Right ventricle myocardium superior (tissue), 1 donor: ENCODE measurements around the gene CDS2. TPM values are rescaled to one million over a fixed set of nuclear protein-coding genes. Genes with fewer than 3 reads are reported as not detected.

ENCODE experiments used
- ATAC-seq: fragments of 200-7000 bp; cut with Tn5 transposase; one replicate; pipeline ENCODE4 v1.9.1; 2020; ENCODE audit warnings: mild to moderate bottlenecking; ENCODE audit not compliant: poor library complexity
- DNase-seq: peaks from one replicate; pipeline ENCODE4 v3.0.0-alpha.2; 2020
- intact Hi-C: fragments of 100-400 bp; cut with DNase I; formaldehyde crosslinking; loops from one replicate; pipeline ENCODE4 v1.11.2; 2022
- total RNA-seq: library from RNA; stranded (reverse); fragmentation: NEBNext Ultra II Directional; extraction: Animal tissue kit (Norgen Biotek cat#: 25700); gene quantifications from one replicate; pipeline ENCODE4 v1.2.1, GENCODE V29; 2021
- donor health status: DM: no; HTN: yes; CAD: no; lungs with severe emphysema.

The CDS2 gene
- total RNA-seq, 1 donor from 2014 or later, result 61.9 TPM

- intact Hi-C loops, result loop anchor here (1.0 kb wide), 1 partner anchor 66 kb away; no protein-coding TSS in a partner anchor
- ATAC-seq (no peak), DNase-seq (no peak)
Measured at GRCh38 chr20:5192570-5193431, 66.0 kb downstream of the CDS2 start.

- ATAC-seq (no peak), DNase-seq (no peak)
- intact Hi-C loops, result no loop called here
Measured at GRCh38 chr20:5195655-5196054, 68.8 kb downstream of the CDS2 start.

- ATAC-seq, result no peak
- intact Hi-C loops, result no loop called here
- no peak for DNase-seq
Measured at GRCh38 chr20:5196149-5196548, 69.3 kb downstream of the CDS2 start.

GRCh38 chr20:5197270-5197827 is 70.5 kb downstream of the CDS2 start:
- peak; percentile 83 for ATAC-seq
- intact Hi-C loops, result no loop called here
- no peak for DNase-seq

- DNase-seq, result no peak
- peak; percentile 44 for ATAC-seq
- intact Hi-C loops, result no loop called here
Measured at GRCh38 chr20:5197847-5198650, 71.2 kb downstream of the CDS2 start.

GRCh38 chr20:5198651-5198924 is 71.8 kb downstream of the CDS2 start:
- intact Hi-C loops, result no loop called here
- no peak for ATAC-seq
- DNase-seq, result no peak

GRCh38 chr20:5203380-5203779 is 76.6 kb downstream of the CDS2 start:
- no peak for DNase-seq
- ATAC-seq, result no peak
- intact Hi-C loops, result no loop called here

GRCh38 chr20:5205348-5206210 is 78.8 kb downstream of the CDS2 start:
- ATAC-seq (peak; percentile 87), DNase-seq (peak; percentile 82)
- intact Hi-C loops, result no loop called here

GRCh38 chr20:5207138-5207537 is 80.3 kb downstream of the CDS2 start:
- no peak for ATAC-seq
- no peak for DNase-seq
- intact Hi-C loops, result no loop called here

GRCh38 chr20:5211803-5212714 is 85.3 kb downstream of the CDS2 start:
- ATAC-seq (no peak), DNase-seq (no peak)
- intact Hi-C loops, result loop anchor here (5.0 kb wide), 1 partner anchor 235 kb away; no protein-coding TSS in a partner anchor

- ATAC-seq (no peak), DNase-seq (no peak)
- intact Hi-C loops, result loop anchor here (5.0 kb wide), 1 partner anchor 234 kb away; no protein-coding TSS in a partner anchor
Measured at GRCh38 chr20:5212907-5213487, 86.2 kb downstream of the CDS2 start.

- intact Hi-C loops, result loop anchor here (5.0 kb wide), 1 partner anchor 232 kb away; no protein-coding TSS in a partner anchor
- DNase-seq (no peak), ATAC-seq (peak; percentile 25)
Measured at GRCh38 chr20:5214826-5215225, 88.0 kb downstream of the CDS2 start.

GRCh38 chr20:5215672-5216304 is 89.0 kb downstream of the CDS2 start:
- intact Hi-C loops, result no loop called here
- ATAC-seq (peak; percentile 10), DNase-seq (no peak)

GRCh38 chr20:5216663-5217062 is 89.9 kb downstream of the CDS2 start:
- intact Hi-C loops, result no loop called here

GRCh38 chr20:5217616-5218015 is 90.8 kb downstream of the CDS2 start:
- DNase-seq, result no peak
- intact Hi-C loops, result no loop called here
- ATAC-seq, result no peak

More at GRCh38 chr20:5216663-5217062, 89.9 kb downstream of the CDS2 start:
- DNase-seq (peak; percentile 76), ATAC-seq (peak; percentile 93)

GRCh38 chr20:5220321-5221060 is 93.7 kb downstream of the CDS2 start:
- intact Hi-C loops, result no loop called here
- DNase-seq (no peak), ATAC-seq (no peak)
